ENCODE results near the gene PKP3. TPM values are rescaled to one million over a fixed set of nuclear protein-coding genes. Genes with fewer than 3 reads are reported as not detected.

The PKP3 gene
- total and polyA plus RNA-seq, 9 of the 15 experiments (the other 6 are each of a cell fraction or from before 2014, with no cell fraction given), result 0.11 to 110 (median 30.7) TPM

DNA sequence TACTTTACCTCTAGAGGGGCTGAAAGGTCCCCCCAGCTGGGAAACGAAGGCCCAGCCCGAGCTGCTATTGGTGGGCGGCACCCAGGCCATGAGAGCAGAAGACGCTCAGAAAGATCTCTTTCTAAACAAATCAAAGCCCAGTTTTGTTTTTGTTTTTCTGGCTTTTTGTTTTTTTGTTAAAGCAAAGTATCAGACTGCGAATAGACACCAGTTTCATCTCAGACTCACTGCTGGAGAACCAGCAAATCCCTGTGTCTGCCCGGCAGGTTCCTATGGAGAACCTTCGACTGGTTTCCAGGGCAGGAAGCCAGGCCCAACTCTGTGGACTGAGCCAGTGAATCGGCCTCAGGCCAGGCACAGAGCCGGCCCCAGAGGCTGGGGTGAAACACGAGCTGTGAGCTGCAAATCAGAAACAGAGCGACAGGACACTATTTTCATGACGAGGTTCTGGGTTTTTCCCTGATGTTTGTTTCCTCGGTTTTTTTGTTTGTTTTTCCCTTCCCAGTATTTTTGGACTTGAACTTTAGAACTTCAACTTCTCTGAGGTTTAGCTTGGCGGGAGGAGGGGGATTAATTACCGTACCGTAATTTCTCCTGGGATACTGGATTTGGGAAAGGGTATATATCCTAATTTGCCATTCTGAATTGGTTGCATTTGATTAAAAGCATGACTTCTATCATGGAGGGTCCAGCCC lies 40.7 kb upstream of the PKP3 start (continued):
- TF ChIP-seq, protein P1, sequence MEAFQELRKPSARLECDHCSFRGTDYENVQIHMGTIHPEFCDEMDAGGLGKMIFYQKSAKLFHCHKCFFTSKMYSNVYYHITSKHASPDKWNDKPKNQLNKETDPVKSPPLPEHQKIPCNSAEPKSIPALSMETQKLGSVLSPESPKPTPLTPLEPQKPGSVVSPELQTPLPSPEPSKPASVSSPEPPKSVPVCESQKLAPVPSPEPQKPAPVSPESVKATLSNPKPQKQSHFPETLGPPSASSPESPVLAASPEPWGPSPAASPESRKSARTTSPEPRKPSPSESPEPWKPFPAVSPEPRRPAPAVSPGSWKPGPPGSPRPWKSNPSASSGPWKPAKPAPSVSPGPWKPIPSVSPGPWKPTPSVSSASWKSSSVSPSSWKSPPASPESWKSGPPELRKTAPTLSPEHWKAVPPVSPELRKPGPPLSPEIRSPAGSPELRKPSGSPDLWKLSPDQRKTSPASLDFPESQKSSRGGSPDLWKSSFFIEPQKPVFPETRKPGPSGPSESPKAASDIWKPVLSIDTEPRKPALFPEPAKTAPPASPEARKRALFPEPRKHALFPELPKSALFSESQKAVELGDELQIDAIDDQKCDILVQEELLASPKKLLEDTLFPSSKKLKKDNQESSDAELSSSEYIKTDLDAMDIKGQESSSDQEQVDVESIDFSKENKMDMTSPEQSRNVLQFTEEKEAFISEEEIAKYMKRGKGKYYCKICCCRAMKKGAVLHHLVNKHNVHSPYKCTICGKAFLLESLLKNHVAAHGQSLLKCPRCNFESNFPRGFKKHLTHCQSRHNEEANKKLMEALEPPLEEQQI (IDR thresholded peaks at IDR 0.05), result no peak
- TF ChIP-seq RCOR1 (IDR thresholded peaks at IDR 0.05; ENCODE audit: borderline replicate concordance in 1 of 2, low read depth in 2 of 2, low read length in 2 of 2) (0 out of 4 replicates have a peak, but pooled peaks of 1 of the 2 experiments have one; percentile 19), BRD9 (IDR thresholded peaks at IDR 0.05; ENCODE audit: low read depth, partially characterized antibody) (peak; percentile 21), BRD4 (IDR thresholded peaks at IDR 0.05) (no peak), TSHZ1 (CRISPR knock-in tag; IDR thresholded peaks at IDR 0.05) (peak; percentile 5; the same call in 1 of the 2 replicates), MGA (IDR thresholded peaks at IDR 0.05) (peak; percentile 78), DNMT1 (IDR thresholded peaks at IDR 0.05) (no peak)
- TF ChIP-seq, protein P2, sequence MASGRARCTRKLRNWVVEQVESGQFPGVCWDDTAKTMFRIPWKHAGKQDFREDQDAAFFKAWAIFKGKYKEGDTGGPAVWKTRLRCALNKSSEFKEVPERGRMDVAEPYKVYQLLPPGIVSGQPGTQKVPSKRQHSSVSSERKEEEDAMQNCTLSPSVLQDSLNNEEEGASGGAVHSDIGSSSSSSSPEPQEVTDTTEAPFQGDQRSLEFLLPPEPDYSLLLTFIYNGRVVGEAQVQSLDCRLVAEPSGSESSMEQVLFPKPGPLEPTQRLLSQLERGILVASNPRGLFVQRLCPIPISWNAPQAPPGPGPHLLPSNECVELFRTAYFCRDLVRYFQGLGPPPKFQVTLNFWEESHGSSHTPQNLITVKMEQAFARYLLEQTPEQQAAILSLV (tag; IDR thresholded peaks at IDR 0.05), result no peak

All from K562 (cell line).